Right lobe of liver (tissue), 6 donors: Measurements from ENCODE around the gene HOXC10. TPM values are rescaled to one million over a fixed set of nuclear protein-coding genes. Genes with fewer than 3 reads are reported as not detected.

ENCODE experiments used
- ATAC-seq, 4 donors: fragments of 200-7000 bp; cut with Tn5 transposase; one replicate each; pipeline ENCODE4 v1.9.1; 2020; ENCODE audit warnings: mild to moderate bottlenecking in 4 of 4, moderate library complexity in 4 of 4
- DNase-seq, 3 donors: peaks; one replicate each; pipeline ENCODE4 v3.0.0-alpha.2; 2020
- H3K27ac ChIP-seq, 3 donors: fragments of 200-600 bp; one replicate each; pipeline ENCODE4 v1.8.0; 2022
- H3K27me3 ChIP-seq, 2 donors: fragments of 200-600 bp; one replicate each; pipeline ENCODE4 v1.8.0; 2022
- H3K36me3 ChIP-seq, 4 donors: fragments of 200-600 bp; sonication (generic) in 1 of 4; one replicate each; pipeline versions ENCODE4 v1.5.1 to v1.8.0; 2017 to 2022; ENCODE audit warnings: control low read depth in 1 of 4
- H3K4me1 ChIP-seq, 4 donors: fragments of 200-600 bp; sonication (generic) in 1 of 4; one replicate each; pipeline versions ENCODE4 v1.5.1 to v1.8.0; 2017 to 2022; ENCODE audit warnings: control low read depth in 1 of 4
- H3K4me3 ChIP-seq, 3 donors: fragments of 200-600 bp; one replicate each; pipeline ENCODE4 v1.8.0; 2022
- H3K9me3 ChIP-seq, 4 donors: fragments of 200-600 bp; sonication (generic) in 1 of 4; one replicate each; pipeline versions ENCODE4 v1.5.1 to v1.8.0; 2017 to 2022; ENCODE audit warnings: control low read depth in 1 of 4
- CTCF ChIP-seq, 4 donors: fragments of 200-600 bp in 3 of 4; fragments of 450-650 bp in 1 of 4; IDR thresholded peaks; one replicate each; pipeline versions ENCODE4 v1.5.1 to v1.8.0; 2016 to 2022; ENCODE audit warnings: antibody characterized with exemption in 4 of 4, mild to moderate bottlenecking in 2 of 4
- POLR2A ChIP-seq: fragments of 450-650 bp; IDR thresholded peaks from one replicate; pipeline ENCODE4 v1.6.1; 2017; ENCODE audit warnings: antibody characterized with exemption, mild to moderate bottlenecking
- WGBS: methylation state at CpG from one replicate; pipeline ENCODE4 v1.1.6; 2018; ENCODE audit warnings: low coverage, low lambda C conversion rate; ENCODE audit not compliant: insufficient coverage; ENCODE audit errors: missing lambda C conversion rate; 5-methylcytosine and 5-hydroxymethylcytosine counted together
- intact Hi-C, 2 donors: fragments of 100-400 bp; cut with DNase I; formaldehyde crosslinking; loops; one replicate each; pipeline versions ENCODE4 v1.11.2 to v1.14.1; 2022
- total RNA-seq, 6 experiments: library from RNA; depleted of rRNA in 2 of 6; stranded (reverse); fragments of >200 nt in 2 of 6; fragmentation: NEBNext Ultra II Directional in 3 of 6; extraction: Animal tissue kit (Norgen Biotek cat#: 25700) in 3 of 6; gene quantifications; one replicate each; pipeline versions ENCODE4 v1.1.0 to v1.2.4, GENCODE V29; 2016 to 2023
- donor health status: DM: no; HTN: yes; CAD: no.
- donor health status: DM: no; HTN: no; CAD: no.
- donor health status: DM: no; HTN: no; CAD: no.
- donor health status: DM: no; HTN: yes; CAD: no.
- donor health status: DM: no; HTN: yes; CAD: no.

HOXC10 gene
- total RNA-seq, 6 experiments from 2014 or later: not detected

GRCh38 chr12:54010053-54010971 is 25.4 kb downstream of the HOXC10 start:
- peaks cover 0 to 65% of the 10 kb centered on the region in 2 donors for H3K27me3 ChIP-seq
- DNase-seq (no peak), ATAC-seq (no peak)
- intact Hi-C loops: no loop called here
- TF ChIP-seq CTCF (IDR thresholded peaks at IDR 0.05): no peak
- TF ChIP-seq POLR2A: no peak
- H3K4me3 ChIP-seq: no peak overlapping the region
- peaks cover 0 to 7% (median 0%) of the 10 kb centered on the region in 4 donors for H3K4me1 ChIP-seq
- 5% methylated on average over 5 of the region's 10 CpGs for WGBS
- no peaks in the 10 kb centered on the region for H3K36me3 ChIP-seq
- H3K9me3 ChIP-seq: no peaks in the 10 kb centered on the region
- H3K27ac ChIP-seq: no peak overlapping the region

GRCh38 chr12:54010972-54011664 is 26.2 kb downstream of the HOXC10 start:
- ATAC-seq: no peak
- 3% methylated on average over 17 of the region's 17 CpGs for WGBS
- TF ChIP-seq CTCF (IDR thresholded peaks at IDR 0.05): no peak
- TF ChIP-seq POLR2A: no peak
- peaks cover 0 to 66% of the 10 kb centered on the region in 2 donors for H3K27me3 ChIP-seq
- intact Hi-C loops: no loop called here
- no peak overlapping the region for H3K4me3 ChIP-seq
- no peaks in the 10 kb centered on the region for H3K36me3 ChIP-seq
- DNase-seq: no peak
- H3K9me3 ChIP-seq: no peaks in the 10 kb centered on the region
- peaks cover 0 to 5% (median 0%) of the 10 kb centered on the region in 4 donors for H3K4me1 ChIP-seq
- H3K27ac ChIP-seq: no peak overlapping the region

GRCh38 chr12:54011665-54012532 is 27.0 kb downstream of the HOXC10 start:
- ATAC-seq: no peak
- Histone ChIP-seq H3K9me3 (no peaks in the 10 kb centered on the region), H3K4me1 (no peaks in the 10 kb centered on the region), H3K4me3 (no peak overlapping the region), H3K36me3 (no peaks in the 10 kb centered on the region), H3K27me3 (peaks cover 0 to 70% of the 10 kb centered on the region in 2 donors), H3K27ac (no peak overlapping the region)
- no peak for DNase-seq
- intact Hi-C loops: no loop called here
- TF ChIP-seq POLR2A: no peak
- TF ChIP-seq CTCF (IDR thresholded peaks at IDR 0.05): no peak
- whole genome bisulfite sequencing: 14% methylated on average over 14 of the region's 14 CpGs

GRCh38 chr12:54012631-54013409 is 27.9 kb downstream of the HOXC10 start:
- no peak for DNase-seq
- peaks cover 0 to 70% of the 10 kb centered on the region in 2 donors for H3K27me3 ChIP-seq
- no peaks in the 10 kb centered on the region for H3K9me3 ChIP-seq
- ATAC-seq: no peak
- no peaks in the 10 kb centered on the region for H3K36me3 ChIP-seq
- intact Hi-C loops: no loop called here
- TF ChIP-seq CTCF (IDR thresholded peaks at IDR 0.05) (no peak), POLR2A (no peak)
- no peak overlapping the region for H3K27ac ChIP-seq
- H3K4me1 ChIP-seq: no peaks in the 10 kb centered on the region
- WGBS: 20% methylated on average over 6 of the region's 6 CpGs
- no peak overlapping the region for H3K4me3 ChIP-seq
